ENCODE results near the gene OPRL1.

The OPRL1 gene

GRCh38 chr20:64079273-64080012 is 439 bp upstream of the OPRL1 start, which contains the start of gene RGS19:
TSS of gene RGS19 (minus strand) at chr20:64079518. CDS start at chr20:64076886, 2,632 bp downstream.
- peak; percentile 84 for DNase-seq
- no peaks in the 10 kb centered on the region for H3K36me3 Mint-ChIP-seq (ENCODE audit: low read depth)
- TF ChIP-seq CTCF (IDR thresholded peaks at IDR 0.05), result no peak
- H3K9me3 Mint-ChIP-seq, result no peaks in the 10 kb centered on the region
- H3K4me1 Mint-ChIP-seq, result peaks cover 38% of the 10 kb centered on the region
- peak within 1 kb of the TSS; percentile 39 for H3K27ac Mint-ChIP-seq
- peak within 1 kb of the TSS; percentile 82 for H3K4me3 Mint-ChIP-seq
- H3K27me3 Mint-ChIP-seq (ENCODE audit: low read depth, poor library complexity), result peaks cover 33% of the 10 kb centered on the region

- Mint-ChIP-seq H3K4me1 (peaks cover 39% of the 10 kb centered on the region), H3K36me3 (ENCODE audit: low read depth) (no peaks in the 10 kb centered on the region), H3K27me3 (ENCODE audit: low read depth, poor library complexity) (peaks cover 49% of the 10 kb centered on the region), H3K9me3 (no peaks in the 10 kb centered on the region), H3K27ac (no peak overlapping the region), H3K4me3 (peak overlapping the region; percentile 82)
- no peak for TF ChIP-seq CTCF (IDR thresholded peaks at IDR 0.05)
- no peak for DNase-seq
Measured at GRCh38 chr20:64080813-64081623, 1.1 kb downstream of the OPRL1 start.

- Mint-ChIP-seq H3K27ac (no peak overlapping the region), H3K27me3 (ENCODE audit: low read depth, poor library complexity) (peaks cover 54% of the 10 kb centered on the region), H3K9me3 (peaks cover 3% of the 10 kb centered on the region), H3K4me1 (peaks cover 39% of the 10 kb centered on the region), H3K4me3 (peak overlapping the region; percentile 65), H3K36me3 (ENCODE audit: low read depth) (no peaks in the 10 kb centered on the region)
- no peak for DNase-seq
- no peak for TF ChIP-seq CTCF (IDR thresholded peaks at IDR 0.05)
Measured at GRCh38 chr20:64081624-64081964, 1.7 kb downstream of the OPRL1 start.

GRCh38 chr20:64082126-64082731 is 2.3 kb downstream of the OPRL1 start:
- Mint-ChIP-seq H3K4me3 (peak overlapping the region; percentile 49), H3K27ac (no peak overlapping the region), H3K36me3 (ENCODE audit: low read depth) (no peaks in the 10 kb centered on the region), H3K9me3 (peaks cover 6% of the 10 kb centered on the region), H3K4me1 (peaks cover 39% of the 10 kb centered on the region), H3K27me3 (ENCODE audit: low read depth, poor library complexity) (peaks cover 58% of the 10 kb centered on the region)
- TF ChIP-seq CTCF (IDR thresholded peaks at IDR 0.05), result no peak
- DNase-seq, result peak; percentile 41

GRCh38 chr20:64082820-64083377 is 3.0 kb downstream of the OPRL1 start:
- Mint-ChIP-seq H3K4me3 (peak overlapping the region; percentile 71), H3K9me3 (peaks cover 11% of the 10 kb centered on the region), H3K27me3 (ENCODE audit: low read depth, poor library complexity) (peaks cover 63% of the 10 kb centered on the region), H3K4me1 (peaks cover 37% of the 10 kb centered on the region), H3K27ac (no peak overlapping the region), H3K36me3 (ENCODE audit: low read depth) (no peaks in the 10 kb centered on the region)
- DNase-seq, result no peak
- TF ChIP-seq CTCF (IDR thresholded peaks at IDR 0.05), result no peak
